ENCODE results near the gene ODAD2. TPM values are rescaled to one million over a fixed set of nuclear protein-coding genes. Genes with fewer than 3 reads are reported as not detected.
A peak's percentile ranks its signal among the peaks of the same experiment; 100 is the strongest.

The ODAD2 gene
- total RNA-seq, 1 experiment from 2014 or later, result 20.4 TPM

DNA sequence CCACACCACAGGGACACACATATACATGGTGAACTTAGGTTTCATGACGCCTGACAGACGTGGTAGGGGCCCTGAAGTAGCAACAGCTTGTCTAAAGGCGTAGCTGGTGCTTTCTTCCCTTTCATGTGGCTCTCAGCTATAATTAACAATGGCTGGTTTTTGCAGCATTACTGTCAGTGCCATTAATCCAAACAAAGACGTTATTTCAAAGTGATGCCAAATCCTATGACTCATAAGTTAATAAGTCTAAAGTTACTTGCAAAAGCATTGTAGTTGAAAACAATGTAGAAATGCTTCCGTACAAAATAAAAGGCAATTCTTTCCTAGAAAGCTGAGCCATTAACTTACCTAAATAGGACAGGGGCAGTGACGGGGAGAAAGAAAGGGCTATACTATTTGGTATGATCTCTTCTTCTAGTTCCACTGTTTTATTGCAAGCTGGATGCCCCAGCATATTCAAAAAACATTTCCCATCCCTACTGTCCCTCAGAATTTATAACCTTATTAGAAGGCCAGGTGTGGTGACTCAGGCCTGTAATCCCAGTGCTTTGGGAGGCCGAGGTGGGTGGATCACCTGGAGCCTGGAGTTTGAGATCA is 105.4 kb downstream of the ODAD2 start:
- ChIA-PET RAD21 (ENCODE audit: low non-redundant PET in 1 of 2, low total read pairs in 2 of 2, uncharacterized antibody in 2 of 2, unreplicated experiment in 2 of 2) (no interaction called here), CTCF (no interaction called here), POLR2A (no interaction called here)
- H3K9me2 ChIP-seq (ENCODE audit: insufficient read depth), result no peaks in the 10 kb centered on the region
- H3K4me1 ChIP-seq (ENCODE audit: control insufficient read depth in 1 of 2, insufficient read depth in 2 of 2, low read length in 2 of 2), result peaks cover 30 to 41% of the 10 kb centered on the region in 2 experiments
- no peaks in the 10 kb centered on the region for H4K20me1 ChIP-seq (ENCODE audit: insufficient read depth)
- intact Hi-C loops (cut with micrococcal nuclease), result loop anchor here (10.0 kb wide), 1 partner anchor 281 kb away; no protein-coding TSS in a partner anchor
- peak overlapping the region; percentile 59 for H3K4me2 ChIP-seq (ENCODE audit: low read length)
- ATAC-seq (peak; percentile 89), DNase-seq (ENCODE audit: low read depth, low spot score) (peak; percentile 84)
- H3K9me3 ChIP-seq (ENCODE audit: control insufficient read depth in 1 of 2, insufficient read depth in 1 of 2, low read depth in 1 of 2, low read length in 2 of 2), result no peaks in the 10 kb centered on the region
- no peaks in the 10 kb centered on the region for H3K79me2 ChIP-seq (ENCODE audit: insufficient read depth, low read length)
- no TSS peak for BruUV-seq (replicated peaks)
- H3K4me3 ChIP-seq (replicated peaks in 1 of 2; ENCODE audit: low read depth in 1 of 2, low read length in 2 of 2), result peak overlapping the region in 1 of 2 experiments; percentile 24; a peak in 2 of 4 replicates
- H3K9ac ChIP-seq (ENCODE audit: low read length), result 0 out of 2 replicates have a peak overlapping the region, but pooled peaks have one; percentile 23
- peak overlapping the region; percentile 62 for H3K27ac ChIP-seq (ENCODE audit: low read depth, low read length)
- H3K36me3 ChIP-seq (ENCODE audit: control insufficient read depth in 1 of 2, insufficient read depth in 2 of 2, low read length in 2 of 2), result no peaks in the 10 kb centered on the region
- H2AFZ ChIP-seq (ENCODE audit: low read depth, low read length, poor library complexity, severe bottlenecking), result peak overlapping the region; percentile 52
- no peaks in the 10 kb centered on the region for H3K27me3 ChIP-seq (ENCODE audit: insufficient read depth, low read length)
- TF ChIP-seq MAX (IDR thresholded peaks at IDR 0.05), result peak; percentile 68
- TF ChIP-seq, protein P1, sequence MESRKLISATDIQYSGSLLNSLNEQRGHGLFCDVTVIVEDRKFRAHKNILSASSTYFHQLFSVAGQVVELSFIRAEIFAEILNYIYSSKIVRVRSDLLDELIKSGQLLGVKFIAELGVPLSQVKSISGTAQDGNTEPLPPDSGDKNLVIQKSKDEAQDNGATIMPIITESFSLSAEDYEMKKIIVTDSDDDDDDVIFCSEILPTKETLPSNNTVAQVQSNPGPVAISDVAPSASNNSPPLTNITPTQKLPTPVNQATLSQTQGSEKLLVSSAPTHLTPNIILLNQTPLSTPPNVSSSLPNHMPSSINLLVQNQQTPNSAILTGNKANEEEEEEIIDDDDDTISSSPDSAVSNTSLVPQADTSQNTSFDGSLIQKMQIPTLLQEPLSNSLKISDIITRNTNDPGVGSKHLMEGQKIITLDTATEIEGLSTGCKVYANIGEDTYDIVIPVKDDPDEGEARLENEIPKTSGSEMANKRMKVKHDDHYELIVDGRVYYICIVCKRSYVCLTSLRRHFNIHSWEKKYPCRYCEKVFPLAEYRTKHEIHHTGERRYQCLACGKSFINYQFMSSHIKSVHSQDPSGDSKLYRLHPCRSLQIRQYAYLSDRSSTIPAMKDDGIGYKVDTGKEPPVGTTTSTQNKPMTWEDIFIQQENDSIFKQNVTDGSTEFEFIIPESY (IDR thresholded peaks at IDR 0.05; ENCODE audit: extremely low read depth, insufficient replicate concordance, low read length), result no peak
- TF ChIP-seq FOSL1 (IDR thresholded peaks at IDR 0.05; ENCODE audit: low read depth), result peak; percentile 88
- no peak for TF ChIP-seq EZH2phosphoT487 (IDR thresholded peaks at IDR 0.05; ENCODE audit: borderline replicate concordance)
- TF ChIP-seq EGR1 (IDR thresholded peaks at IDR 0.05; ENCODE audit: low read depth), result peak; percentile 43
- peak; percentile 85 for TF ChIP-seq CBX3 (IDR thresholded peaks at IDR 0.05; ENCODE audit: low read depth)
- peak; percentile 92 for TF ChIP-seq TCF7L2 (IDR thresholded peaks at IDR 0.05; ENCODE audit: borderline replicate concordance, extremely low read depth, insufficient read depth, insufficient read length)
- no peak for TF ChIP-seq ZFX (IDR thresholded peaks at IDR 0.05)
- peak; percentile 81 for TF ChIP-seq SRF (IDR thresholded peaks at IDR 0.05; ENCODE audit: low read depth)
- TF ChIP-seq JUND (IDR thresholded peaks at IDR 0.05), result peak; percentile 95
- TF ChIP-seq ZNF274 (IDR thresholded peaks at IDR 0.05; ENCODE audit: low read depth, low read length), result no peak
- TF ChIP-seq ATF3 (IDR thresholded peaks at IDR 0.05), result peak; percentile 51; the same call in 1 of the 2 replicates
- no peak for TF ChIP-seq POLR2A (IDR thresholded peaks at IDR 0.05; ENCODE audit: borderline replicate concordance, extremely low read depth, insufficient read depth, insufficient read length)
- TF ChIP-seq SIN3A (IDR thresholded peaks at IDR 0.05; ENCODE audit: low read depth), result peak; percentile 83
- TF ChIP-seq ELF1 (IDR thresholded peaks at IDR 0.05; ENCODE audit: borderline replicate concordance, low read depth), result peak; percentile 16; the same call in 1 of the 2 replicates
- peak; percentile 91 for TF ChIP-seq CEBPB (IDR thresholded peaks at IDR 0.05; ENCODE audit: low read depth)
- TF ChIP-seq, protein P2, sequence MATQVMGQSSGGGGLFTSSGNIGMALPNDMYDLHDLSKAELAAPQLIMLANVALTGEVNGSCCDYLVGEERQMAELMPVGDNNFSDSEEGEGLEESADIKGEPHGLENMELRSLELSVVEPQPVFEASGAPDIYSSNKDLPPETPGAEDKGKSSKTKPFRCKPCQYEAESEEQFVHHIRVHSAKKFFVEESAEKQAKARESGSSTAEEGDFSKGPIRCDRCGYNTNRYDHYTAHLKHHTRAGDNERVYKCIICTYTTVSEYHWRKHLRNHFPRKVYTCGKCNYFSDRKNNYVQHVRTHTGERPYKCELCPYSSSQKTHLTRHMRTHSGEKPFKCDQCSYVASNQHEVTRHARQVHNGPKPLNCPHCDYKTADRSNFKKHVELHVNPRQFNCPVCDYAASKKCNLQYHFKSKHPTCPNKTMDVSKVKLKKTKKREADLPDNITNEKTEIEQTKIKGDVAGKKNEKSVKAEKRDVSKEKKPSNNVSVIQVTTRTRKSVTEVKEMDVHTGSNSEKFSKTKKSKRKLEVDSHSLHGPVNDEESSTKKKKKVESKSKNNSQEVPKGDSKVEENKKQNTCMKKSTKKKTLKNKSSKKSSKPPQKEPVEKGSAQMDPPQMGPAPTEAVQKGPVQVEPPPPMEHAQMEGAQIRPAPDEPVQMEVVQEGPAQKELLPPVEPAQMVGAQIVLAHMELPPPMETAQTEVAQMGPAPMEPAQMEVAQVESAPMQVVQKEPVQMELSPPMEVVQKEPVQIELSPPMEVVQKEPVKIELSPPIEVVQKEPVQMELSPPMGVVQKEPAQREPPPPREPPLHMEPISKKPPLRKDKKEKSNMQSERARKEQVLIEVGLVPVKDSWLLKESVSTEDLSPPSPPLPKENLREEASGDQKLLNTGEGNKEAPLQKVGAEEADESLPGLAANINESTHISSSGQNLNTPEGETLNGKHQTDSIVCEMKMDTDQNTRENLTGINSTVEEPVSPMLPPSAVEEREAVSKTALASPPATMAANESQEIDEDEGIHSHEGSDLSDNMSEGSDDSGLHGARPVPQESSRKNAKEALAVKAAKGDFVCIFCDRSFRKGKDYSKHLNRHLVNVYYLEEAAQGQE (IDR thresholded peaks at IDR 0.05; ENCODE audit: low read depth), result no peak
- no peak for TF ChIP-seq EZH2 (IDR thresholded peaks at IDR 0.05)
- 0 out of 2 replicates have a peak, but pooled peaks have one; percentile 37 for TF ChIP-seq POLR2AphosphoS5 (IDR thresholded peaks at IDR 0.05; ENCODE audit: low read depth, low read length)
- TF ChIP-seq SP1 (IDR thresholded peaks at IDR 0.05; ENCODE audit: low read depth), result peak; percentile 95
- TF ChIP-seq RAD21 (IDR thresholded peaks at IDR 0.05; ENCODE audit: low read depth), result peak; percentile 22

Measured in HCT116 (cell line).